Endothelial cell of umbilical vein (primary cell): ENCODE measurements around the gene PUS1. TPM values are rescaled to one million over a fixed set of nuclear protein-coding genes. Genes with fewer than 3 reads are reported as not detected.

Experiments used
- BruUV-seq: library from RNA; stranded (reverse); fragments of 400-500 nt; replicated peaks from 2 replicates; lab custom pipeline; 2021; lab: Mats Ljungman, UMichigan
- CTCF ChIA-PET: fragments of 300-600, 350-600 bp; sonication (Branson Sonifier 250); formaldehyde crosslinking; loops from one replicate; lab custom pipeline; 2021; ENCODE audit warnings: antibody characterized with exemption, inconsistent platforms; lab: Charles Lee
- POLR2A ChIA-PET: fragments of 300-600, 350-600 bp; sonication (Branson Sonifier 250); formaldehyde crosslinking; loops from one replicate; lab custom pipeline; 2021; ENCODE audit warnings: antibody characterized with exemption, inconsistent platforms; lab: Charles Lee
- DNase-seq: peaks from one replicate; pipeline ENCODE4 v3.0.0-alpha.2; 2011; ENCODE audit warnings: low read depth, low spot score
- FAIRE-seq: peaks from 2 replicates; lab custom pipeline; 2011; peaks lifted over from hg19 to GRCh38; lab: Jason Lieb, UNC
- H2AFZ ChIP-seq: 2 replicates; pipeline ENCODE4 v1.6.0; 2012; ENCODE audit warnings: low read depth, low read length, control low read depth, inconsistent platforms
- H3K27ac ChIP-seq: 2 replicates; pipeline ENCODE4 v1.5.1; 2011; ENCODE audit warnings: low read depth, mild to moderate bottlenecking, control low read depth, low read length, moderate library complexity; ENCODE audit not compliant: insufficient read depth
- H3K27me3 ChIP-seq, 2 experiments: 2 replicates each; pipeline versions ENCODE4 v1.6.0 to v1.6.1; 2011; ENCODE audit warnings: low read length in 2 of 2, mixed read lengths in 1 of 2; ENCODE audit not compliant: control insufficient read depth in 2 of 2, insufficient read depth in 2 of 2
- H3K36me3 ChIP-seq, 2 experiments: 2 replicates in 1 of 2; 3 replicates in 1 of 2; pipeline ENCODE4 v1.5.1; 2011; ENCODE audit warnings: low read length in 2 of 2, mild to moderate bottlenecking in 1 of 2, moderate library complexity in 1 of 2; ENCODE audit not compliant: control insufficient read depth in 2 of 2, insufficient read depth in 2 of 2; ENCODE audit errors: extremely low read depth in 1 of 2
- H3K4me1 ChIP-seq: 3 replicates; pipeline ENCODE4 v1.5.1; 2011; ENCODE audit warnings: mild to moderate bottlenecking, low read length; ENCODE audit not compliant: control insufficient read depth, insufficient read depth; ENCODE audit errors: extremely low read depth
- H3K4me2 ChIP-seq: 2 replicates; pipeline ENCODE4 v1.6.1; 2011; ENCODE audit warnings: low read length, control low read depth, mixed read lengths; ENCODE audit not compliant: insufficient read depth
- H3K4me3 ChIP-seq, 3 experiments: fragments of 200-600 bp in 1 of 3; sonication (generic), shearing (Covaris generic) in 1 of 3; replicated peaks in 1 of 3; 2 replicates each; pipeline ENCODE4 v1.5.1; 2011 to 2016; ENCODE audit warnings: control low read depth in 3 of 3, low read length in 3 of 3, mild to moderate bottlenecking in 2 of 3, inconsistent platforms in 1 of 3, low read depth in 1 of 3, moderate library complexity in 1 of 3; ENCODE audit not compliant: insufficient read depth in 1 of 3
- H3K79me2 ChIP-seq: 2 replicates; pipeline ENCODE4 v1.6.0; 2012; ENCODE audit warnings: low read length, inconsistent platforms; ENCODE audit not compliant: control insufficient read depth, insufficient read depth
- H3K9ac ChIP-seq: replicated peaks from 2 replicates; pipeline ENCODE3; 2011; ENCODE audit warnings: low read length, control low read depth; ENCODE audit not compliant: insufficient read depth; ENCODE audit errors: extremely low read depth
- H3K9me1 ChIP-seq: replicated peaks from 3 replicates; pipeline ENCODE4 v1.6.0; 2011; ENCODE audit warnings: mild to moderate bottlenecking, low read length; ENCODE audit not compliant: control insufficient read depth, insufficient read depth; ENCODE audit errors: extremely low read depth
- H3K9me3 ChIP-seq: replicated peaks from 2 replicates; pipeline ENCODE4 v1.5.1; 2012; ENCODE audit warnings: low read length, inconsistent platforms; ENCODE audit not compliant: control insufficient read depth, insufficient read depth
- H4K20me1 ChIP-seq: replicated peaks from 2 replicates; pipeline ENCODE3; 2011; ENCODE audit warnings: mild to moderate bottlenecking, low read length; ENCODE audit not compliant: control insufficient read depth, insufficient read depth; ENCODE audit errors: extremely low read depth
- EZH2 ChIP-seq: IDR thresholded peaks from 2 replicates; pipeline ENCODE4 v1.6.1; 2012; ENCODE audit warnings: borderline replicate concordance, low read depth, mild to moderate bottlenecking, moderate library complexity, low read length, inconsistent platforms; ENCODE audit not compliant: severe bottlenecking
- FOS ChIP-seq: IDR thresholded peaks from 2 replicates; pipeline ENCODE4 v1.6.1; 2011; ENCODE audit warnings: mild to moderate bottlenecking, low read length, moderate library complexity, borderline replicate concordance; ENCODE audit not compliant: insufficient read depth
- GATA2 ChIP-seq: IDR thresholded peaks from 2 replicates; pipeline ENCODE4 v1.7.0; 2011; ENCODE audit warnings: low read depth, mild to moderate bottlenecking, moderate library complexity, mixed read lengths, low read length; ENCODE audit not compliant: insufficient read length, insufficient read depth
- JUN ChIP-seq: IDR thresholded peaks from 2 replicates; pipeline ENCODE4 v1.6.1; 2011; ENCODE audit warnings: borderline replicate concordance, low read depth; ENCODE audit not compliant: insufficient read length, insufficient read depth
- MYC ChIP-seq: IDR thresholded peaks from one replicate; pipeline ENCODE4 v1.6.1; 2011; ENCODE audit warnings: mild to moderate bottlenecking, low read depth, low read length
- POLR2A ChIP-seq: IDR thresholded peaks from 2 replicates; pipeline ENCODE4 v1.6.1; 2012; ENCODE audit warnings: low read depth, mild to moderate bottlenecking, control low read depth, low read length
- POLR2AphosphoS5 ChIP-seq: IDR thresholded peaks from 2 replicates; pipeline ENCODE4 v1.6.1; 2012; ENCODE audit warnings: low read depth, mild to moderate bottlenecking, control low read depth, low read length, moderate library complexity; ENCODE audit not compliant: insufficient read depth
- dilution Hi-C: fragments of 300-500 bp; cut with MboI; formaldehyde crosslinking; loops from one replicate; pipeline ENCODE4 v1.15.0; 2019; ENCODE audit warnings: low sequenced_read_pairs; ENCODE audit not compliant: extremely low pct_ligation_motif_present
- intact Hi-C: fragments of 100-400 bp; cut with micrococcal nuclease; formaldehyde crosslinking; loops from one replicate; pipeline ENCODE4 v1.10.0; 2022
- polyA plus RNA-seq, 4 experiments: library from polyadenylated mRNA; depleted of rRNA in 3 of 4; stranded (reverse) in 3 of 4; unstranded in 1 of 4; fragments of >200 nt; gene quantifications; 2 replicates each; pipeline versions ENCODE4 v1.2.1 to v1.2.3, GENCODE V29; 2011 to 2012; ENCODE audit warnings: missing spikeins in 1 of 4
- total RNA-seq: library from RNA; stranded (reverse); gene quantifications from 2 replicates; pipeline ENCODE4 v1.2.3, GENCODE V29; 2021
- TF ChIP-seq, protein P1 (sequence below): IDR thresholded peaks from 2 replicates; pipeline ENCODE4 v1.6.1; 2011; ENCODE audit not compliant: insufficient read depth, insufficient read length
- TF ChIP-seq, protein P2 (sequence below), 2 donors: IDR thresholded peaks; 1 replicate in 1 of 2; 2 replicates in 1 of 2; pipeline ENCODE4 v1.5.1; 2011; ENCODE audit warnings: low read length in 2 of 2, mild to moderate bottlenecking in 2 of 2, moderate library complexity in 2 of 2, control low read depth in 1 of 2, inconsistent platforms in 1 of 2, low read depth in 1 of 2; ENCODE audit not compliant: insufficient read depth in 1 of 2; ENCODE audit errors: extremely low read depth in 1 of 2

Gene PUS1
- total and polyA plus RNA-seq, 2 donors (not counting 3 experiments of a cell fraction or from before 2014, with no cell fraction given) = 33.9 to 52.2 TPM

DNA sequence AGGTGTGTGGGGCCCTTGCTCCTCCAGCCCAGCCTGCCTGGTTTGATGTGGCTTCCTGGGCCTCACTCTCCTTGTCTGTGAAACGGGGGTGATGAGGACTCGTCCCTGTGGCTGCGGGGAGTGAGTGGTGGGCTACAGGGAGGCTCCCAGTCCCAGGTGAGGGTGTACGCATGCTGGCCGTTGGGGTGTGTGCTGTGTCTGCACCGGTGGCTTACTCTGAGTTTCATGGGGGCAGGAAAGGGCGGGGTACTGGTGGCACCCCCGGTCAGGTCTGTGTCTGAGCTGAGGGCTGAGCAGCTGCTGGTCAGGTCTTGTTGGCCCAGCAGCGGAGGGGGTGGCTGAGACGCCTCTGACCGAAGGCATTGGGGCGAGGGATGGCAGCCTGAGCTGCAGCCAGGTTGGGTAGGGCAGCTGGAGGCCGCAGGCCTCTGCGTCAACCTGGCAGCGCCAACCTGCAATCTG, 23.4 kb upstream of the PUS1 start:
- Histone ChIP-seq H3K4me1 (no peaks in the 10 kb centered on the region), H3K9me3 (no peaks in the 10 kb centered on the region), H3K4me2 (no peak overlapping the region), H3K79me2 (no peaks in the 10 kb centered on the region), H3K27ac (no peak overlapping the region), H3K9ac (no peak overlapping the region), H3K4me3 (no peak overlapping the region), H4K20me1 (no peaks in the 10 kb centered on the region), H3K36me3 (peaks cover 4 to 11% of the 10 kb centered on the region in 2 experiments), H3K9me1 (no peaks in the 10 kb centered on the region), H3K27me3 (no peaks in the 10 kb centered on the region), H2AFZ (no peak overlapping the region)
- intact Hi-C loops (no loop called here), dilution Hi-C loops (no loop called here)
- no TSS peak for BruUV-seq
- TF ChIP-seq POLR2AphosphoS5 (no peak), EZH2 (no peak), FOS (no peak), GATA2 (no peak), POLR2A (no peak), MYC (no peak), JUN (no peak)
- TF ChIP-seq, protein P1, sequence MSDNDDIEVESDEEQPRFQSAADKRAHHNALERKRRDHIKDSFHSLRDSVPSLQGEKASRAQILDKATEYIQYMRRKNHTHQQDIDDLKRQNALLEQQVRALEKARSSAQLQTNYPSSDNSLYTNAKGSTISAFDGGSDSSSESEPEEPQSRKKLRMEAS = no peak
- TF ChIP-seq, protein P2, sequence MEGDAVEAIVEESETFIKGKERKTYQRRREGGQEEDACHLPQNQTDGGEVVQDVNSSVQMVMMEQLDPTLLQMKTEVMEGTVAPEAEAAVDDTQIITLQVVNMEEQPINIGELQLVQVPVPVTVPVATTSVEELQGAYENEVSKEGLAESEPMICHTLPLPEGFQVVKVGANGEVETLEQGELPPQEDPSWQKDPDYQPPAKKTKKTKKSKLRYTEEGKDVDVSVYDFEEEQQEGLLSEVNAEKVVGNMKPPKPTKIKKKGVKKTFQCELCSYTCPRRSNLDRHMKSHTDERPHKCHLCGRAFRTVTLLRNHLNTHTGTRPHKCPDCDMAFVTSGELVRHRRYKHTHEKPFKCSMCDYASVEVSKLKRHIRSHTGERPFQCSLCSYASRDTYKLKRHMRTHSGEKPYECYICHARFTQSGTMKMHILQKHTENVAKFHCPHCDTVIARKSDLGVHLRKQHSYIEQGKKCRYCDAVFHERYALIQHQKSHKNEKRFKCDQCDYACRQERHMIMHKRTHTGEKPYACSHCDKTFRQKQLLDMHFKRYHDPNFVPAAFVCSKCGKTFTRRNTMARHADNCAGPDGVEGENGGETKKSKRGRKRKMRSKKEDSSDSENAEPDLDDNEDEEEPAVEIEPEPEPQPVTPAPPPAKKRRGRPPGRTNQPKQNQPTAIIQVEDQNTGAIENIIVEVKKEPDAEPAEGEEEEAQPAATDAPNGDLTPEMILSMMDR (IDR thresholded peaks at IDR 0.05; ENCODE audit: extremely low read depth in 1 of 2, insufficient read depth in 1 of 2, low read depth in 1 of 2, low read length in 2 of 2) = no peak
- ChIA-PET POLR2A (interaction anchor here (0.6 kb wide), 1 partner anchor 68 kb away, joined by 6 read pairs; no protein-coding TSS in a partner anchor), CTCF (no interaction called here)
- FAIRE-seq (no peak), DNase-seq (no peak)
